OCI-M1 (cell line): ENCODE measurements around the gene CLCN1.

ENCODE experiments used
- DNase-seq: peaks from one replicate; lab custom pipeline; 2025; lab: John Stamatoyannopoulos, UW

The CLCN1 gene

DNA sequence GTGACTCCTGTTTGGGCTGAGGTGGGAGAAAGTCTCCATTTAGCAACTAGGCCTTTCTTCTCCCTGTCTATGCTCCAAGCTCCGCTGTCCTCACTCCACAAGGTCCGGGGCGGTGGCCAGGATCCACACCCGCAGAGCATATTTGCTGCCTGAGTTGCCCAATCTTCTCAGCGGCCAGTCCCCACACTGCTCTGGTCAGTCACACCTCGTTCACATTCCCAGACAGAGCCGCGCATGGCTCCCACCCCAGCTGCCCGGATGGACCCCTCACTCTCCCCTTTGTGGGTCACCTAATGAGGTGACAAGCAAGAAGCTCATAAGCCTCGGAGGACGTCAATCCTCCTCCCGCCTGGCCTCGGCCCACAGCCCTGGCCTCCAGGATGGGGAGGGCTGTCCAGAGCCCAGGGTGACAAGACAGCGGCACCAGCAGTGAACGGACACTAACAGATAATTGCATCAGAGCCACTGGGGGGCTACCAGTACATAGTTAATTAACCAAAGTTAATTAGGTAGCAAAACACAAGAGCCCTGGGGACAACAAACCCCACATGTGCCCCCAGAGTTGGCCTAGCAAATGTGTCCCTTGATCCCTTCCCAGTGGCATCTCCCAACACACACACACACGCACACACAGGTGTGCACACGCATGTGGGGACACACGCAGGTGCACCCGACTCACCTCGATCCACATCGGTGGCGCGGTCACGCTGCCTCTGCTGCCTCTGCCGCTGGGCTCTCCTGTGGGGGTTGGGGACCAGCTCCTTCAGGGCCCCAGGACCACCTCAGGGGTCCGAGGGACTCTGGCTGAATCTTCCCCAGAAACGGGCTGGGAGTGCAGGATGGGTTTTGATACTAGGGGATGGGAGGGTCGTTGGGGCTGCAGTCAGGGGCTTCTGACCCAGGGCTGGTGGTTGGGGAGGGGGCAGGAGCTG lies 81.0 kb downstream of the CLCN1 start:
- DNase-seq: no peak

DNA sequence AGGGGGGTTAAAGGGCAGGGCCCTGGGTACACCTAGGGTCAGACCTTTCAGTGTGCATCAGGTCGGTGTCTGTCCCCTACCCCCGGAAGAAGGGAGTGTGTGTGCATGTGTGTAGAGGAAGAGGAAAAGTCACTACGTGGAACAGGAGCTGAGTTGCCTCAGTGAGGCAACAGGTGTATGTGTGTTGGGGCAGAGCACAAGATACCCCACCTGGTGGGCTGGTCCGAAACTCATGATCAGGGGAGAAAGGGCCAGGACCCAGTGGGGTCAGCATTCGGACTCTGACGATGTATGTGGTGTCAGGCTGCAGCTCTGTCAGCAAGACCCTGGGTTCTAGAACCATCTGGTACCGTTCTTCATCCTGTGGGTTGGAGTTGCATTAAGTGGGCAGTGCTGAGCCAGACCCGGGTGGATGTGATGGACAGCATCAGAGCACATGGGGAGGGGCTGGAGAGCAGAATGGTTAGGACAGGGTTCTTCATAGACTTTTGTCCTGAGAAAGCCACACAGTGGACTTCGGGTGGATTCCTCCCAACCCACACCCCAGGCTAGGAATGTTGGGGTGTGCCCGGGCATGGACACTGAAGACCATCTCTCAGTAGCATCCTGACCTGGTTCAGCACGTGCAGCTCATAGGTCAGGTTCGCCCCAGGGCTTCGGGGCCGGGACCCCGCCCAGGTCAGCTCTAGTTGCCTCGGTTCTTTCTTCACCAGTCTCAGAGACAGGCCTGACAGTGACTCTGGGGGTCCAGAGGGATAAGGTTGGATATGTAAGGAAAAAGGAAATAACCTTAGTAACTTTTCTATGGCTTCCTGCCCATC lies 82.0 kb downstream of the CLCN1 start:
- no peak for DNase-seq

DNA sequence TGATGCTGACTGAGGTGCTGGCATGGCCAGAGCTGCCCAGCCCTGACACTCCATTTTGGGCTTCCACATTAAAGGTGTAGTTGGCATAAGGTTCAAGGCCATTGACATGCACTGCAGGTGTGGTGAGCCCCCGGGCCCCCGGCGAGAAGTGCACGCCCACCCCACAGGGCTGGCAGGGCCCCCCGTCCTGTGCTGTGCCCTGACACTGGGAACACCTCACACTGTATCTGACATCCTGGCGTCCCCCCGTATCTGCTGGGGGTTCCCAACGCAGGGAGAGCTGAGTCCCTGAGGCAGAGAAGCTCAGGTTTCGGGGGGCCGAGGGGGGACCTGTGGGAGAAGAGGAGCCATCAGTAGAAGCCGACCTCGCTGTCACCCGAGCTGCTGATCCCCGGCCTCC lies 82.7 kb downstream of the CLCN1 start:
- no peak for DNase-seq

DNA sequence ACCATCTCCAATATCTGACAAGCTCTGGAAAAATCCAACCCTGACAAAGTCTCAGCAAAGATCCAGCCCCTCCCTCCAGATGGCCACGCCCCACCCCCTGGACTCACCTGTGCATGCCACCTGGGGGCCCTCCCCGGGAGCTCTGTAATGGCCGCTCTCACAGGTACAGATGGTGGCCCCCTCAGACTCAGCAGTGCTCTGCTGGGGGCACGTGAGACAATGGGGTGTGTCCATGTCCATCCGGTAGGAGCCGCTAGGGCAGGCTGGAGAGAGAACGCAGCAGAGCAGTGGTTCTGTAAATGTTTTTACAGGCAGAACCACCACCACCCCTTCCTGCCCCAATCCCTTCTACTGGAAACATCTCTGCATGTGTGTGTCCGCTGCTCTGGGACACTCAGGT lies 83.2 kb downstream of the CLCN1 start:
- DNase-seq: no peak

DNA sequence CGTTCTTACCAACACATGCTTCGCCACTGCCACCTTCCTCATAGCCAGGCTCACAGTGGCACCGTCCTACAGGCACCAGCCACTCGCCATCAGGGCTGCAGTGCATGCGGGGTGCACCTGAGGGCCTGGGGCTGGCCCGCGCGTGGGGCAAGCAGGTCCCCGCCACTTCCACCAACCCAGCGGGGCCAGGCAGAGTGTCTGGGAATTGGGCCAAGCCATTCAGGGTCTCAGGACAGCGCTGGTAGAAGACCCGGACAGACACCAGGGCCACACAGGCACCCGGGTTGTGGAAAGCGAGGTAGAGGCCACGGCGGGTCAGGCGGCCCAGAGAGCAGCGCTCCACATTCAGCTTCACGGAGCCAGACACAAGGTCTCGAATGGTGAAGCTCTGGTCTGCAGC lies 83.7 kb downstream of the CLCN1 start:
- DNase-seq: no peak

DNA sequence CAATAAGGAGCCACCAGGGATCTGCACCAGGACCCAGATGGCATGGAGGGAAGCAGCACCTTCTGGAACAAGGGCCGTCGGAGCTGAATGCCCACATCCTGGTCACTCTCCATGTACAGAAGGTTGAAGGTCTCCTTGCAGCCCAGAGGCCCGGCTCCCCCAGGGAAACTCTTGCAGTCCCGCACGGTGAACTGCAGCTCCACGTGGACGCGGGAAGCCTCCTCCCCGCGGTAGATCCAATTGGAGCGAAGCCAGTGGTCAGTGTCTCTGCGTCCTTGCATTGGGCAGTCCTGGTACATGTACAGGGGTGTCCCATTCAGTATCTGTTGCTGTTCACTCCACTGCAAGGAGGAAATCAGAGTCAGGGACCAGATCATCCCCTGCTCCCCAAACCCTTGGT lies 85.4 kb downstream of the CLCN1 start:
- no peak for DNase-seq
